K562 (cell line): ENCODE results near the gene NRARP. TPM values are rescaled to one million over a fixed set of nuclear protein-coding genes. Genes with fewer than 3 reads are reported as not detected.

Experiments
- BMI1 ChIP-seq: fragments of 150-350 bp; IDR thresholded peaks from 2 replicates; pipeline ENCODE4 v1.6.1; 2014; ENCODE audit warnings: low read length
- CSDE1 ChIP-seq, 2 experiments: fragments of 450-650 bp; IDR thresholded peaks; 2 replicates each; pipeline ENCODE4 v1.6.1; 2016; ENCODE audit warnings: mild to moderate bottlenecking in 1 of 2
- E4F1 ChIP-seq: fragments of 250-450 bp; sonication (Bioruptor Pico); IDR thresholded peaks from 2 replicates; pipeline ENCODE4 v1.5.0; 2021; ENCODE audit warnings: mild to moderate bottlenecking, borderline replicate concordance
- ERF ChIP-seq: fragments of 450-650 bp; formaldehyde crosslinking; IDR thresholded peaks from 2 replicates; pipeline ENCODE4 v1.4.0; 2020; ENCODE audit warnings: mild to moderate bottlenecking, mixed read lengths
- FIP1L1 ChIP-seq: fragments of 200-400 bp; formaldehyde crosslinking; IDR thresholded peaks from 2 replicates; pipeline ENCODE4 v1.6.1; 2018; ENCODE audit warnings: mild to moderate bottlenecking, low read depth, low read length; ENCODE audit not compliant: poor library complexity, severe bottlenecking
- HOMEZ ChIP-seq: fragments of 250-450 bp; sonication (Bioruptor Pico); IDR thresholded peaks from 2 replicates; pipeline ENCODE4 v1.4.0; 2020; ENCODE audit warnings: mild to moderate bottlenecking, moderate library complexity
- KLF1 ChIP-seq: fragments of 450-650 bp; IDR thresholded peaks from 2 replicates; pipeline ENCODE4 v1.6.1; 2016; ENCODE audit warnings: missing genetic modification characterization, missing compliant biosample characterization
- LCOR ChIP-seq: sonication (generic); formaldehyde crosslinking; IDR thresholded peaks from 2 replicates; pipeline ENCODE4 v1.8.0; 2022; ENCODE audit warnings: mild to moderate bottlenecking, missing genetic modification reagents
- NONO ChIP-seq, 2 experiments: fragments of 200-400 bp in 1 of 2; fragments of 450-650 bp in 1 of 2; formaldehyde crosslinking in 1 of 2; IDR thresholded peaks; 2 replicates each; pipeline ENCODE4 v1.6.1; 2017; ENCODE audit warnings: low read depth in 2 of 2, mild to moderate bottlenecking in 2 of 2, moderate library complexity in 2 of 2, low read length in 1 of 2
- NR4A1 ChIP-seq, 2 experiments: fragments of 250-450 bp in 1 of 2; fragments of 450-650 bp in 1 of 2; sonication (Bioruptor Pico) in 1 of 2; IDR thresholded peaks; 2 replicates each; pipeline versions ENCODE4 v1.4.0 to v1.6.1; 2016 to 2020; ENCODE audit warnings: mild to moderate bottlenecking in 2 of 2, missing compliant biosample characterization in 1 of 2, missing genetic modification characterization in 1 of 2, moderate library complexity in 1 of 2
- RB1 ChIP-seq: fragments of 450-650 bp; IDR thresholded peaks from 2 replicates; pipeline ENCODE4 v1.6.1; 2017; ENCODE audit warnings: low read depth, mild to moderate bottlenecking
- SMARCA4 ChIP-seq: fragments of 450-650 bp; IDR thresholded peaks from 2 replicates; pipeline ENCODE4 v1.6.1; 2016
- ZBTB12 ChIP-seq: fragments of 250-450 bp; sonication (Bioruptor Pico); IDR thresholded peaks from 2 replicates; pipeline ENCODE4 v1.4.0; 2020
- ZNF12 ChIP-seq: sonication (generic); formaldehyde crosslinking; IDR thresholded peaks from 2 replicates; pipeline ENCODE4 v1.4.0; 2020; ENCODE audit warnings: mild to moderate bottlenecking, missing genetic modification reagents
- ZNF121 ChIP-seq: sonication (generic); formaldehyde crosslinking; conservative IDR thresholded peaks from 2 replicates; pipeline ENCODE4 v1.8.0; 2022; ENCODE audit warnings: missing genetic modification reagents
- ZNF347 ChIP-seq: fragments of 450-650 bp; formaldehyde crosslinking; IDR thresholded peaks from 2 replicates; pipeline ENCODE4 v1.4.0; 2020; ENCODE audit warnings: low read depth, mild to moderate bottlenecking, moderate library complexity
- ZNF431 ChIP-seq: sonication (generic); formaldehyde crosslinking; IDR thresholded peaks from 2 replicates; pipeline ENCODE4 v1.8.0; 2022; ENCODE audit warnings: mild to moderate bottlenecking, missing genetic modification reagents
- ZNF444 ChIP-seq: fragments of 250-450 bp; sonication (Bioruptor Pico); IDR thresholded peaks from 2 replicates; pipeline ENCODE4 v1.4.0; 2020; ENCODE audit warnings: mild to moderate bottlenecking, moderate library complexity
- ZNF699 ChIP-seq: fragments of 250-450 bp; sonication (Bioruptor Pico); IDR thresholded peaks from 2 replicates; pipeline ENCODE4 v1.8.0; 2021; ENCODE audit warnings: mild to moderate bottlenecking, moderate library complexity; ENCODE audit not compliant: insufficient replicate concordance
- ZNF740 ChIP-seq, 3 experiments: fragments of 200-800 bp in 1 of 3; sonication (Bioruptor generic) in 1 of 3; sonication (generic) in 1 of 3; formaldehyde crosslinking in 1 of 3; IDR thresholded peaks; 2 replicates each; pipeline versions ENCODE4 v1.6.1 to v1.8.0; 2016 to 2022; ENCODE audit warnings: mild to moderate bottlenecking in 2 of 3, missing compliant biosample characterization in 2 of 3, missing genetic modification characterization in 2 of 3, missing genetic modification reagents in 1 of 3
- polyA plus RNA-seq, 8 experiments: library from polyadenylated mRNA; depleted of rRNA in 4 of 8; stranded (reverse) in 5 of 8; unstranded in 3 of 8; fragments of >200 nt; fragmentation: Nextera tagmentation in 2 of 8; fragmentation: Illumina TruSeq in 1 of 8; extraction: Ambion mirVana in 2 of 8; extraction: Trizol in 1 of 8; gene quantifications; 2 replicates each; pipeline versions ENCODE4 v1.2.1 to v1.2.3, GENCODE V29; 2011 to 2014; ENCODE audit warnings: inconsistent platforms in 1 of 8, missing spikeins in 1 of 8
- total RNA-seq, 7 experiments: library from RNA; depleted of rRNA in 6 of 7; stranded (reverse); fragments of >200 nt in 6 of 7; fragmentation: Illumina TruSeq in 2 of 7; extraction: Trizol in 2 of 7; gene quantifications; 2 replicates each; pipeline versions ENCODE4 v1.2.1 to v1.2.3, GENCODE V29; 2011 to 2021; ENCODE audit warnings: low replicate concordance in 1 of 7

The NRARP gene
- total and polyA plus RNA-seq, 9 of the 15 experiments (the other 6 are each of a cell fraction or from before 2014, with no cell fraction given), result 2.0 to 24.5 (median 7.2) TPM; not detected in 2

- peak; percentile 71 for TF ChIP-seq RB1
- TF ChIP-seq KLF1 (tag), result no peak
- peak; percentile 22; the same call in 1 of the 2 replicates for TF ChIP-seq LCOR (CRISPR knock-in tag)
- TF ChIP-seq ZNF121 (CRISPR knock-in tag), result no peak
- TF ChIP-seq ZNF12, result 0 out of 2 replicates have a peak, but pooled peaks have one; percentile 50
- no peak for TF ChIP-seq E4F1
- peak; percentile 45; the same call in 1 of the 2 replicates for TF ChIP-seq NR4A1 (CRISPR knock-in tag; IDR thresholded peaks at IDR 0.05)
- TF ChIP-seq NR4A1 (tag; IDR thresholded peaks at IDR 0.05), result peak; percentile 42; the same call in 1 of the 2 replicates
- TF ChIP-seq ERF (CRISPR knock-in tag), result peak; percentile 86; the same call in 1 of the 2 replicates
- TF ChIP-seq ZNF431 (CRISPR knock-in tag), result peak; percentile 80
- no peak for TF ChIP-seq HOMEZ (CRISPR knock-in tag)
- no peak for TF ChIP-seq BMI1
- TF ChIP-seq FIP1L1, result peak; percentile 66
- TF ChIP-seq ZBTB12 (CRISPR knock-in tag), result no peak
- no peak for TF ChIP-seq CSDE1 (IDR thresholded peaks at IDR 0.05)
- TF ChIP-seq SMARCA4, result no peak
- TF ChIP-seq ZNF699 (CRISPR knock-in tag), result no peak
- no peak for TF ChIP-seq ZNF444 (CRISPR knock-in tag)
- TF ChIP-seq ZNF740 (CRISPR knock-in tag; IDR thresholded peaks at IDR 0.05), result 0 out of 2 replicates have a peak, but pooled peaks have one; percentile 12
- no peak for TF ChIP-seq ZNF740 (tag; IDR thresholded peaks at IDR 0.05)
- TF ChIP-seq ZNF347 (CRISPR knock-in tag), result no peak
- peak in 1 of 2 experiments; percentile 74; a peak in 3 of 4 replicates for TF ChIP-seq NONO (IDR thresholded peaks at IDR 0.05; ENCODE audit: low read depth in 2 of 2, low read length in 1 of 2)
These were observed 757 bp downstream of the NRARP start (continued) for GRCh38 chr9:137301081-137301947.
